Bronchial epithelial cell (primary cell): ENCODE measurements around the gene OR8D1. TPM values are rescaled to one million over a fixed set of nuclear protein-coding genes. Genes with fewer than 3 reads are reported as not detected.
"Not testable (repeated sequence)": the region's sequence is repeated elsewhere in the genome, so short reads cannot be mapped to it uniquely, and the experiment has no call there.

ENCODE experiments used
- DNase-seq: peaks from one replicate; pipeline ENCODE4 v3.0.0-alpha.2; 2010; ENCODE audit warnings: low read depth
- FAIRE-seq: peaks from 2 replicates; lab custom pipeline; 2011; peaks lifted over from hg19 to GRCh38; lab: Jason Lieb, UNC
- H3K27me3 ChIP-seq: 2 replicates; pipeline ENCODE4 v1.5.1; 2011; ENCODE audit warnings: low read length; ENCODE audit not compliant: control insufficient read depth, insufficient read depth
- H3K36me3 ChIP-seq: 2 replicates; pipeline ENCODE4 v1.5.1; 2011; ENCODE audit warnings: low read length; ENCODE audit not compliant: control insufficient read depth, insufficient read depth
- H3K4me3 ChIP-seq: 2 replicates; pipeline ENCODE4 v1.5.1; 2011; ENCODE audit warnings: mild to moderate bottlenecking, low read depth, low read length, control low read depth
- CTCF ChIP-seq: IDR thresholded peaks from 2 replicates; pipeline ENCODE4 v1.5.1; 2011; ENCODE audit warnings: mild to moderate bottlenecking, moderate library complexity, low read length, control low read depth, inconsistent platforms; ENCODE audit not compliant: insufficient read depth, severe bottlenecking
- total RNA-seq: library from RNA; depleted of rRNA; stranded (reverse); fragments of >200 nt; gene quantifications from 2 replicates; pipeline ENCODE4 v1.2.1, GENCODE V29; 2014

OR8D1 gene
- total RNA-seq, 1 donor from 2014 or later, result not detected

- no peak for TF ChIP-seq CTCF
- DNase-seq (peak; percentile 15), FAIRE-seq (no peak)
- H3K36me3 ChIP-seq, result no peaks in the 10 kb centered on the region
- H3K4me3 ChIP-seq, result no peak overlapping the region
- no peaks in the 10 kb centered on the region for H3K27me3 ChIP-seq
These were observed 28.0 kb downstream of the OR8D1 start for GRCh38 chr11:124285610-124286344.

- no peaks in the 10 kb centered on the region for H3K27me3 ChIP-seq
- DNase-seq (no peak), FAIRE-seq (no peak)
- no peaks in the 10 kb centered on the region for H3K36me3 ChIP-seq
- no peak for TF ChIP-seq CTCF
- no peak overlapping the region for H3K4me3 ChIP-seq
These were observed 35.5 kb downstream of the OR8D1 start for GRCh38 chr11:124278261-124278660.

- no peak for FAIRE-seq
- TF ChIP-seq CTCF, result no peak
These were observed 35.9 kb downstream of the OR8D1 start for GRCh38 chr11:124277804-124278203.

GRCh38 chr11:124277207-124277606, 36.5 kb downstream of the OR8D1 start:
- no peaks in the 10 kb centered on the region for H3K27me3 ChIP-seq
- H3K4me3 ChIP-seq, result no peak overlapping the region
- no peak for TF ChIP-seq CTCF
- no peak for DNase-seq
- FAIRE-seq, result no peak
- no peaks in the 10 kb centered on the region for H3K36me3 ChIP-seq

More at GRCh38 chr11:124277804-124278203, 35.9 kb downstream of the OR8D1 start:
- Histone ChIP-seq H3K27me3 (no peaks in the 10 kb centered on the region), H3K4me3 (no peak overlapping the region), H3K36me3 (no peaks in the 10 kb centered on the region)
- peak; percentile 4 for DNase-seq

GRCh38 chr11:124276081-124276480, 37.7 kb downstream of the OR8D1 start:
- DNase-seq (no peak), FAIRE-seq (no peak)
- Histone ChIP-seq H3K27me3 (no peaks in the 10 kb centered on the region), H3K36me3 (no peaks in the 10 kb centered on the region), H3K4me3 (no peak overlapping the region)
- no peak for TF ChIP-seq CTCF

- no peaks in the 10 kb centered on the region for H3K36me3 ChIP-seq
- no peak overlapping the region for H3K4me3 ChIP-seq
- FAIRE-seq (no peak), DNase-seq (no peak)
- no peak for TF ChIP-seq CTCF
- no peaks in the 10 kb centered on the region for H3K27me3 ChIP-seq
These were observed 39.7 kb downstream of the OR8D1 start for GRCh38 chr11:124274000-124274399.

GRCh38 chr11:124270886-124271285, 42.9 kb downstream of the OR8D1 start:
- H3K4me3 ChIP-seq, H3K27me3 ChIP-seq, H3K36me3 ChIP-seq, FAIRE-seq, DNase-seq: not testable (repeated sequence)

- H3K36me3 ChIP-seq, FAIRE-seq, H3K4me3 ChIP-seq, DNase-seq, H3K27me3 ChIP-seq: not testable (repeated sequence)
These were observed 48.7 kb downstream of the OR8D1 start for GRCh38 chr11:124265041-124265440.
